Stomach (tissue), 4 donors: ENCODE measurements around the gene CDC25C.

ENCODE experiments used
- POLR2A ChIP-seq, 4 donors: fragments of 450-650 bp; IDR thresholded peaks; one replicate each; pipeline ENCODE4 v1.6.1; 2016; ENCODE audit warnings: antibody characterized with exemption in 4 of 4, control low read depth in 2 of 4, mild to moderate bottlenecking in 1 of 4, moderate library complexity in 1 of 4
- POLR2AphosphoS5 ChIP-seq, 3 donors: sonication (generic); formaldehyde crosslinking; IDR thresholded peaks; one replicate each; pipeline ENCODE4 v1.6.1; 2016; ENCODE audit warnings: antibody characterized with exemption in 3 of 3
- TF ChIP-seq, protein P1 (sequence below), 7 experiments: fragments of 450-650 bp in 4 of 7; fragments of 200-600 bp in 3 of 7; sonication (generic) in 3 of 7; IDR thresholded peaks; one replicate each; pipeline ENCODE4 v1.5.1; 2016 to 2019; ENCODE audit warnings: antibody characterized with exemption in 7 of 7, control low read depth in 2 of 7, mild to moderate bottlenecking in 1 of 7

- TF ChIP-seq POLR2AphosphoS5 (IDR thresholded peaks at IDR 0.05) (no peak), POLR2A (IDR thresholded peaks at IDR 0.05) (no peak)
- TF ChIP-seq, protein P1, sequence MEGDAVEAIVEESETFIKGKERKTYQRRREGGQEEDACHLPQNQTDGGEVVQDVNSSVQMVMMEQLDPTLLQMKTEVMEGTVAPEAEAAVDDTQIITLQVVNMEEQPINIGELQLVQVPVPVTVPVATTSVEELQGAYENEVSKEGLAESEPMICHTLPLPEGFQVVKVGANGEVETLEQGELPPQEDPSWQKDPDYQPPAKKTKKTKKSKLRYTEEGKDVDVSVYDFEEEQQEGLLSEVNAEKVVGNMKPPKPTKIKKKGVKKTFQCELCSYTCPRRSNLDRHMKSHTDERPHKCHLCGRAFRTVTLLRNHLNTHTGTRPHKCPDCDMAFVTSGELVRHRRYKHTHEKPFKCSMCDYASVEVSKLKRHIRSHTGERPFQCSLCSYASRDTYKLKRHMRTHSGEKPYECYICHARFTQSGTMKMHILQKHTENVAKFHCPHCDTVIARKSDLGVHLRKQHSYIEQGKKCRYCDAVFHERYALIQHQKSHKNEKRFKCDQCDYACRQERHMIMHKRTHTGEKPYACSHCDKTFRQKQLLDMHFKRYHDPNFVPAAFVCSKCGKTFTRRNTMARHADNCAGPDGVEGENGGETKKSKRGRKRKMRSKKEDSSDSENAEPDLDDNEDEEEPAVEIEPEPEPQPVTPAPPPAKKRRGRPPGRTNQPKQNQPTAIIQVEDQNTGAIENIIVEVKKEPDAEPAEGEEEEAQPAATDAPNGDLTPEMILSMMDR (IDR thresholded peaks at IDR 0.05): no peak
Observed at GRCh38 chr5:138264183-138264582, 67.4 kb downstream of the CDC25C start.
